ENCODE results near the gene ELP2.

Gene ELP2

GRCh38 chr18:36101943-36102342 is 27.8 kb upstream of the ELP2 start:
- H3K27ac Mint-ChIP-seq: no peak overlapping the region
- H3K4me3 Mint-ChIP-seq: no peak overlapping the region
- H3K27me3 Mint-ChIP-seq (ENCODE audit: low read depth, poor library complexity): peaks cover 16% of the 10 kb centered on the region
- H3K9me3 Mint-ChIP-seq: peaks cover 22% of the 10 kb centered on the region
- TF ChIP-seq CTCF (IDR thresholded peaks at IDR 0.05): no peak
- DNase-seq: no peak
- H3K4me1 Mint-ChIP-seq: no peaks in the 10 kb centered on the region
- no peaks in the 10 kb centered on the region for H3K36me3 Mint-ChIP-seq (ENCODE audit: low read depth)

GRCh38 chr18:36104749-36105148 is 24.9 kb upstream of the ELP2 start:
- no peaks in the 10 kb centered on the region for H3K4me1 Mint-ChIP-seq
- H3K27ac Mint-ChIP-seq: no peak overlapping the region
- H3K36me3 Mint-ChIP-seq (ENCODE audit: low read depth): peaks cover 9% of the 10 kb centered on the region
- DNase-seq: no peak
- no peak overlapping the region for H3K4me3 Mint-ChIP-seq
- peaks cover 10% of the 10 kb centered on the region for H3K27me3 Mint-ChIP-seq (ENCODE audit: low read depth, poor library complexity)
- H3K9me3 Mint-ChIP-seq: peaks cover 22% of the 10 kb centered on the region
- no peak for TF ChIP-seq CTCF (IDR thresholded peaks at IDR 0.05)

DNA sequence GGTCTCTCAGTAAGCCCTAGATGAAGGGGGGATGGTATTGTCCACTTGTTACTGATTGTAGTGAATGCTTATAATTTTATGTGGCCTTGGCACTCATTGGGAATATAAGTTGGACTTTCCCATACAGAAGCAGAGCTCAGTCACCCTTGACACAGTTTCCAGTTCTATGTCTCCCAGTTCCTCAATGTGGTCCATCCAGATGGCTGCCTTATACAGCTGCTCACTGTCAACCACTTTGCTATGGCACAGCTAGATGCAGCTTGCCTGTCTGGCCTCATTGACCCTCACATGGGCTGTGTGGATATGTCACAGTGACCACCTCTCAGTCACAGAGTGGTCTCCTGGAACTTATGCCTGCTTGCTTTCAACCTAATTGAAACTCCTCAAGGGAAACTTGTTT is 22.2 kb upstream of the ELP2 start:
- no peak for DNase-seq
- Mint-ChIP-seq H3K9me3 (peaks cover 15% of the 10 kb centered on the region), H3K36me3 (ENCODE audit: low read depth) (peaks cover 28% of the 10 kb centered on the region), H3K4me3 (no peak overlapping the region), H3K27ac (no peak overlapping the region), H3K27me3 (ENCODE audit: low read depth, poor library complexity) (peaks cover 5% of the 10 kb centered on the region), H3K4me1 (no peaks in the 10 kb centered on the region)
- TF ChIP-seq CTCF (IDR thresholded peaks at IDR 0.05): no peak

DNA sequence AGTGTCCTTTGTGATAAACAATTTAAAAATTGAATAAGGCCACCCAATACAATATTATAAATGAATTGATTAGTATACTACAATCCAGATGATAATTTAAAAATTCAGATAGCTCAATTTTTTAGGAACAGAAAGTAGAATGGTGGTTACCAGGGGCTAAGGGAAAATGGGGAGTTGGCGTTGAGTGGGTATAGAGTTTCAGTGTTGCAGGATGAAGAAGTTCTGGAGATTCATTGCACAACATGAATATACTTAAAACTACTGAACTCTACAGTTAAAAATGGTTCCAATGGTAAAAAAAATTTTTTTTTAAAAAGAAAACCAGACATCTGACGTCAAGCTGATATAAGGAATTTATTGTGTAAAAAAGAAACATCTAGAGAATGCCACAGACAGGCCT is 21.5 kb upstream of the ELP2 start:
- DNase-seq: no peak
- Mint-ChIP-seq H3K27ac (no peak overlapping the region), H3K27me3 (ENCODE audit: low read depth, poor library complexity) (no peaks in the 10 kb centered on the region), H3K36me3 (ENCODE audit: low read depth) (peaks cover 34% of the 10 kb centered on the region), H3K4me3 (no peak overlapping the region), H3K4me1 (no peaks in the 10 kb centered on the region), H3K9me3 (peaks cover 8% of the 10 kb centered on the region)
- no peak for TF ChIP-seq CTCF (IDR thresholded peaks at IDR 0.05)

DNA sequence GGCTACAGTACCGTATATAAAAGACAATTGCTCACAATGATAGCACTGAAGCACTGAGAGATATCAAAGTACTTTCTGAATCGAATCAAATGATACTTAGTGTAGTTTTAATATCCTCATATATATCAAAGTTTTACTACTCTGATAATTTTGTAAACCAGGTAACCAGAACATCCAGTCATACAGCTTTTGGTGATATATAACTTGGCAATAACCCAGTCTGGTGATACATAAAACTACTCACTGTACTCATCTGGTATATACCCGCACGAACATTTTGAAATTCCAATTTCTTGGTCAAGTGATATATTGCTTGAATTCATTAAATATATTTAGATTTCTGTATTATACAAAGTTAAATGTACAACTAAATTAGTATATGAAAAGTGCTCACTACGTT is 21.1 kb upstream of the ELP2 start:
- Mint-ChIP-seq H3K4me1 (no peaks in the 10 kb centered on the region), H3K4me3 (no peak overlapping the region), H3K9me3 (peaks cover 4% of the 10 kb centered on the region), H3K27ac (no peak overlapping the region), H3K36me3 (ENCODE audit: low read depth) (peaks cover 36% of the 10 kb centered on the region), H3K27me3 (ENCODE audit: low read depth, poor library complexity) (no peaks in the 10 kb centered on the region)
- TF ChIP-seq CTCF (IDR thresholded peaks at IDR 0.05): no peak
- no peak for DNase-seq

GRCh38 chr18:36109737-36110136 is 20.0 kb upstream of the ELP2 start:
- TF ChIP-seq CTCF (IDR thresholded peaks at IDR 0.05): no peak
- DNase-seq: no peak
- peaks cover 46% of the 10 kb centered on the region for H3K36me3 Mint-ChIP-seq (ENCODE audit: low read depth)
- no peaks in the 10 kb centered on the region for H3K9me3 Mint-ChIP-seq
- no peak overlapping the region for H3K4me3 Mint-ChIP-seq
- no peaks in the 10 kb centered on the region for H3K4me1 Mint-ChIP-seq
- no peak overlapping the region for H3K27ac Mint-ChIP-seq
- no peaks in the 10 kb centered on the region for H3K27me3 Mint-ChIP-seq (ENCODE audit: low read depth, poor library complexity)
